Smooth muscle cell (in vitro differentiated cells): Measurements from ENCODE around the gene PHYHIPL. TPM values are rescaled to one million over a fixed set of nuclear protein-coding genes. Genes with fewer than 3 reads are reported as not detected.

Experiments
- DNase-seq: peaks from one replicate; lab custom pipeline; 2025; ENCODE audit not compliant: unreplicated experiment; lab: John Stamatoyannopoulos, UW
- H2AFZ ChIP-seq: fragments of 200-600 bp; sonication (generic); 2 replicates; pipeline ENCODE4 v1.6.0; 2016; ENCODE audit warnings: antibody characterized with exemption, low read depth, mild to moderate bottlenecking
- H3F3A ChIP-seq: fragments of 200-600 bp; sonication (generic); 2 replicates; pipeline ENCODE4 v1.6.0; 2017; ENCODE audit warnings: antibody characterized with exemption, low read depth
- H3K27ac ChIP-seq: fragments of 200-600 bp; sonication (generic); 2 replicates; pipeline ENCODE4 v1.5.1; 2016; ENCODE audit warnings: low read depth, mild to moderate bottlenecking
- H3K27me3 ChIP-seq: fragments of 200-600 bp; sonication (generic); 2 replicates; pipeline ENCODE4 v1.6.1; 2016; ENCODE audit warnings: low read depth, mild to moderate bottlenecking
- H3K36me3 ChIP-seq: fragments of 200-600 bp; sonication (generic); 2 replicates; pipeline ENCODE4 v1.5.1; 2016; ENCODE audit warnings: low read depth
- H3K4me1 ChIP-seq: fragments of 200-600 bp; sonication (generic); 2 replicates; pipeline ENCODE4 v1.5.1; 2016; ENCODE audit warnings: low read depth
- H3K4me2 ChIP-seq: fragments of 200-600 bp; sonication (generic); 2 replicates; pipeline ENCODE4 v1.6.0; 2016; ENCODE audit warnings: mild to moderate bottlenecking
- H3K4me3 ChIP-seq: fragments of 200-600 bp; sonication (generic); 2 replicates; pipeline ENCODE4 v1.5.1; 2016; ENCODE audit warnings: mild to moderate bottlenecking
- H3K79me2 ChIP-seq: fragments of 200-600 bp; sonication (generic); 2 replicates; pipeline ENCODE4 v1.6.0; 2016; ENCODE audit warnings: low read depth, mild to moderate bottlenecking
- H3K9ac ChIP-seq: fragments of 200-600 bp; sonication (generic); 2 replicates; pipeline ENCODE4 v1.6.0; 2016; ENCODE audit warnings: low read depth
- H3K9me3 ChIP-seq: fragments of 200-600 bp; sonication (generic); replicated peaks from 2 replicates; pipeline ENCODE4 v1.5.1; 2016; ENCODE audit warnings: low read depth
- H4K20me1 ChIP-seq: fragments of 200-600 bp; sonication (generic); 2 replicates; pipeline ENCODE4 v1.6.0; 2016; ENCODE audit warnings: low read depth
- WGBS: methylation state at CpG from one replicate; pipeline ENCODE4 v1.1.7; 2016; ENCODE audit warnings: low lambda C conversion rate; 5-methylcytosine and 5-hydroxymethylcytosine counted together
- polyA plus RNA-seq: library from polyadenylated mRNA; unstranded; fragments of >200 nt; fragmentation: Nextera tagmentation; extraction: Ambion mirVana; gene quantifications from 2 replicates; pipeline ENCODE4 v1.2.1, GENCODE V29; 2016
- total RNA-seq: library from RNA; depleted of rRNA; stranded (reverse); fragments of >200 nt; gene quantifications from 2 replicates; pipeline ENCODE4 v1.2.3, GENCODE V29; 2014
- TF ChIP-seq, protein P1 (sequence below): fragments of 200-600 bp; sonication (generic); IDR thresholded peaks from 2 replicates; pipeline ENCODE4 v1.5.1; 2017; ENCODE audit warnings: borderline replicate concordance, mild to moderate bottlenecking, antibody characterized with exemption; ENCODE audit not compliant: insufficient read depth, poor library complexity, severe bottlenecking

The PHYHIPL gene
- total and polyA plus RNA-seq, 2 experiments from 2014 or later: 0.31 to 0.63 TPM

DNA sequence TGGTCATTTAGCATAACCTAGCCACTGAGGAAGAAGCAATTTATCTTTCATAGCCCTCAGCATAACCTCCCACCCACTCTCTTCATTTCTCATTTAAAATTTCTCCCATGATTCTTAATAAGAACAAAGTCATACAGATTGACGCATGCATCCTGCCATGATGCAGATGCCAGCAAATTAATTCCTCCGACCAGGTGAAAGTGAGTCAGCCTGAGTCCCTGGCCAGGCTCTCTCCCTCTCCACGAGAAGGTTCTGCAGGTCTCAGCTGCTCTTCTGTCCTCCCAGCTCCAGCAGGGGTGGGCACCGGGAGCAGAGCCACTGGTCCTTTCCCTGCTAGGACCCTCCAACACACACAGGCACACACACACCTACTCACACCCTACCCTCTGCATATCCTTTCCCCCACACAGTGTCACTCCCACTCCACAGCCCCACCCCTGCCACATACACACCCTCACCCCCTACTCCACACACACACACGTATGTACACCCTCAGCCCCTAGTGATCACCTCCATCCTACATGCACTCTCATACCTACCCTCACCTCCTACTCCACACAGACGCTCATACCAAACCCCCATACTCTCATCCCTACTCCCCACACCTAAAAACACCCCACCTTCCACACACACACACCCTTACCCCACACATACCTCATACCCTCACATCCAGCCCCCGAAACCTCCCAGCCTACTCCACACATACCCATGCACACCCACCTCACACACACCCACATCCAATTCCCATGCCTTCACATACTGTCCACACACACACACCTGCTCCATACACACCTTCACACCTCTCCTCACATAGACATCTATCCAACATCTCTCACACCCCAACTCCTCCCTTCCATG, 107.9 kb downstream of the PHYHIPL start:
- no peak overlapping the region for H3K9ac ChIP-seq
- no peak overlapping the region for H3K4me3 ChIP-seq
- WGBS: 96% methylated on average over 4 of the region's 7 CpGs
- H4K20me1 ChIP-seq: no peaks in the 10 kb centered on the region
- H3K27me3 ChIP-seq: peaks cover 12% of the 10 kb centered on the region
- H3F3A ChIP-seq: no peaks in the 10 kb centered on the region
- no peak overlapping the region for H3K27ac ChIP-seq
- no peak overlapping the region for H2AFZ ChIP-seq
- TF ChIP-seq, protein P1, sequence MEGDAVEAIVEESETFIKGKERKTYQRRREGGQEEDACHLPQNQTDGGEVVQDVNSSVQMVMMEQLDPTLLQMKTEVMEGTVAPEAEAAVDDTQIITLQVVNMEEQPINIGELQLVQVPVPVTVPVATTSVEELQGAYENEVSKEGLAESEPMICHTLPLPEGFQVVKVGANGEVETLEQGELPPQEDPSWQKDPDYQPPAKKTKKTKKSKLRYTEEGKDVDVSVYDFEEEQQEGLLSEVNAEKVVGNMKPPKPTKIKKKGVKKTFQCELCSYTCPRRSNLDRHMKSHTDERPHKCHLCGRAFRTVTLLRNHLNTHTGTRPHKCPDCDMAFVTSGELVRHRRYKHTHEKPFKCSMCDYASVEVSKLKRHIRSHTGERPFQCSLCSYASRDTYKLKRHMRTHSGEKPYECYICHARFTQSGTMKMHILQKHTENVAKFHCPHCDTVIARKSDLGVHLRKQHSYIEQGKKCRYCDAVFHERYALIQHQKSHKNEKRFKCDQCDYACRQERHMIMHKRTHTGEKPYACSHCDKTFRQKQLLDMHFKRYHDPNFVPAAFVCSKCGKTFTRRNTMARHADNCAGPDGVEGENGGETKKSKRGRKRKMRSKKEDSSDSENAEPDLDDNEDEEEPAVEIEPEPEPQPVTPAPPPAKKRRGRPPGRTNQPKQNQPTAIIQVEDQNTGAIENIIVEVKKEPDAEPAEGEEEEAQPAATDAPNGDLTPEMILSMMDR: no peak
- H3K9me3 ChIP-seq: no peaks in the 10 kb centered on the region
- H3K4me1 ChIP-seq: no peaks in the 10 kb centered on the region
- H3K79me2 ChIP-seq: no peaks in the 10 kb centered on the region
- H3K4me2 ChIP-seq: no peak overlapping the region
- H3K36me3 ChIP-seq: no peaks in the 10 kb centered on the region
- DNase-seq: no peak

DNA sequence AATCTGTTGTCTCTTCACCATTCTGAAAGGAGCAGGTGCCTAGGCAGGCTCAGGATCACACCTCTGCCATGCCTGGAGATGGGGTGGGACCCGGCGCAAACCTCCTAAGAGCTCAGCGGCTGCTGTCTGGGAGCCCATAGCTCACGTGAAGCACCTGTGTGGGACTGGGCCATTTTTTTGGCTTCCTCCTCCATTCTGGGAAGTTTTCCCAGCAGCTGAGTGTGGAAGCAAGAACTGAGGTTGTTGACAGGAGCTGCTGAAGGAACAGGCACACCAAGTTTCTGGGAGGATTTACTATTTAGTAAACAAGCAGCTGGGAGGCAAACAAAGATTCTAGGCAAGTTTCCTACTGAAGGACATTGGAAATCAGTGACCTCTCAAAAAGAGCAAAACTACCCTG, 108.6 kb downstream of the PHYHIPL start:
- H3K9me3 ChIP-seq: no peaks in the 10 kb centered on the region
- no peak overlapping the region for H3K27ac ChIP-seq
- no peak overlapping the region for H3K4me3 ChIP-seq
- H2AFZ ChIP-seq: no peak overlapping the region
- H3K4me2 ChIP-seq: no peak overlapping the region
- DNase-seq: no peak
- H3K79me2 ChIP-seq: no peaks in the 10 kb centered on the region
- H4K20me1 ChIP-seq: no peaks in the 10 kb centered on the region
- H3K27me3 ChIP-seq: peaks cover 12% of the 10 kb centered on the region
- H3K9ac ChIP-seq: no peak overlapping the region
- H3K36me3 ChIP-seq: no peaks in the 10 kb centered on the region
- 96% methylated on average over 4 of the region's 4 CpGs for WGBS
- TF ChIP-seq, protein P1: no peak
- no peaks in the 10 kb centered on the region for H3K4me1 ChIP-seq
- no peaks in the 10 kb centered on the region for H3F3A ChIP-seq

DNA sequence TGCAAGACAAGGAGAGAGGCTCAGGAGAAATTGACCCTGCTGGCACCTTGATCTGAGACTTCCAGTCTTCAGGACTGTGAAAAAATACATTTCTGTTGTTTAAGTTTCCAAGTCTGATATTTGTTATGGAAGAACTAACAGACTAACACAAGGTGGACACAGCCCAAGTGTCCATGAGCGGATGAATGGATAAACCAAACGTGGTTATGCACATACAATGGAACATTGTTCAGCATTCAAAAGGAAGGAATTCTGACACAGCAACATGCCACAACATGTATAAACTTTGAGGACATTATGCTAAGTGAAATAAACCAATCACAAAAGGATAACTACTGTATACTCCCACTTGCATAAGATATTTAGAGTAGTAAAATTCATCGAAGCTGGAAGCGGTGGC, 109.4 kb downstream of the PHYHIPL start:
- Histone ChIP-seq H3K9ac (no peak overlapping the region), H3K9me3 (no peaks in the 10 kb centered on the region), H3F3A (no peaks in the 10 kb centered on the region), H4K20me1 (no peaks in the 10 kb centered on the region), H2AFZ (no peak overlapping the region), H3K36me3 (no peaks in the 10 kb centered on the region), H3K4me2 (no peak overlapping the region), H3K4me3 (no peak overlapping the region), H3K27ac (no peak overlapping the region), H3K4me1 (no peaks in the 10 kb centered on the region), H3K27me3 (peaks cover 12% of the 10 kb centered on the region), H3K79me2 (no peaks in the 10 kb centered on the region)
- 92% methylated on average over 4 of the region's 4 CpGs for whole genome bisulfite sequencing
- no peak for DNase-seq
- TF ChIP-seq, protein P1: no peak
